A549 (cell line): ENCODE data around the gene SLC38A11. TPM values are rescaled to one million over a fixed set of nuclear protein-coding genes. Genes with fewer than 3 reads are reported as not detected.

Experiments used
- ATAC-seq, 2 experiments: fragments of 200-7000 bp in 1 of 2; fragments of >200 bp in 1 of 2; cut with Nextera tagmentation in 1 of 2; cut with Tn5 transposase in 1 of 2; 3 replicates each; pipeline versions ENCODE4 v1.8.0 to v1.9.1; 2018 to 2020; ENCODE audit warnings: mild to moderate bottlenecking in 1 of 2, moderate library complexity in 1 of 2
- CTCF ChIA-PET: fragments of 300-600 bp; sonication (Branson Sonifier 250); formaldehyde crosslinking; extraction: SDS; loops from one replicate; lab custom pipeline; 2021; ENCODE audit warnings: antibody characterized with exemption, inconsistent platforms; lab: Yijun Ruan, JAX
- POLR2A ChIA-PET: fragments of 350-600 bp; formaldehyde crosslinking; extraction: SDS; loops from one replicate; lab custom pipeline; 2021; ENCODE audit warnings: antibody characterized with exemption, inconsistent platforms; lab: Yijun Ruan, JAX
- DNase-seq, 2 experiments: peaks; one replicate each; pipeline versions ENCODE4 v3.0.0 to v3.0.0-alpha.2; 2011 to 2016; ENCODE audit warnings: low read depth in 1 of 2, low spot score in 1 of 2
- FAIRE-seq: peaks from 2 replicates; lab custom pipeline; 2011; peaks lifted over from hg19 to GRCh38; lab: Jason Lieb, UNC
- H3K27ac ChIP-seq, 2 experiments: fragments of >200 bp; sonication (Bioruptor Twin); formaldehyde crosslinking; 3 replicates each; pipeline ENCODE4 v1.5.1; 2016 to 2017
- H3K4me1 ChIP-seq: fragments of >200 bp; sonication (Bioruptor Twin); formaldehyde crosslinking; 3 replicates; pipeline ENCODE4 v1.6.1; 2016
- H3K4me2 ChIP-seq: fragments of >200 bp; sonication (Bioruptor Twin); formaldehyde crosslinking; 3 replicates; pipeline ENCODE4 v1.6.1; 2016
- H3K4me3 ChIP-seq: fragments of >200 bp; sonication (Bioruptor Twin); formaldehyde crosslinking; 3 replicates; pipeline ENCODE4 v1.5.1; 2016
- H3K9me3 ChIP-seq: fragments of >200 bp; sonication (Bioruptor Twin); formaldehyde crosslinking; 3 replicates; pipeline ENCODE4 v1.6.1; 2016
- BHLHE40 ChIP-seq: IDR thresholded peaks from 2 replicates; pipeline ENCODE4 v1.6.1; 2012; ENCODE audit warnings: low read depth, low read length, inconsistent platforms
- CEBPB ChIP-seq, 2 experiments: fragments of >200 bp in 1 of 2; sonication (Bioruptor Twin) in 1 of 2; formaldehyde crosslinking in 1 of 2; IDR thresholded peaks; 2 replicates each; pipeline ENCODE4 v1.6.1; 2012 to 2016
- FOSB ChIP-seq: fragments of 250-450 bp; sonication (Bioruptor Pico); IDR thresholded peaks from 2 replicates; pipeline ENCODE4 v1.5.0; 2020; ENCODE audit warnings: mild to moderate bottlenecking, moderate library complexity
- HOXA7 ChIP-seq: fragments of 250-450 bp; sonication (Bioruptor Pico); IDR thresholded peaks from 2 replicates; pipeline ENCODE4 v1.5.0; 2020; ENCODE audit warnings: mild to moderate bottlenecking, moderate library complexity
- HOXB5 ChIP-seq: fragments of 250-450 bp; sonication (Bioruptor Pico); IDR thresholded peaks from 2 replicates; pipeline ENCODE4 v1.5.0; 2020; ENCODE audit warnings: mild to moderate bottlenecking, moderate library complexity
- KDM5A ChIP-seq: fragments of 200-600 bp; sonication (generic); IDR thresholded peaks from 2 replicates; pipeline ENCODE4 v1.6.1; 2016; ENCODE audit warnings: antibody characterized with exemption, mild to moderate bottlenecking
- MYC ChIP-seq: IDR thresholded peaks from 2 replicates; pipeline ENCODE4 v1.6.1; 2012; ENCODE audit warnings: mild to moderate bottlenecking, inconsistent platforms, low read length, improper control_type of control experiment, borderline replicate concordance
- NFE2L2 ChIP-seq: fragments of 150-350 bp; conservative IDR thresholded peaks from 2 replicates; pipeline ENCODE4 v1.6.1; 2014; ENCODE audit warnings: low read length
- NR3C1 ChIP-seq: fragments of >200 bp; sonication (Bioruptor Twin); formaldehyde crosslinking; IDR thresholded peaks from 3 replicates; pipeline ENCODE4 v1.6.1; 2017
- RARB ChIP-seq: fragments of 250-450 bp; sonication (Bioruptor Pico); IDR thresholded peaks from 2 replicates; pipeline ENCODE4 v1.8.0; 2021; ENCODE audit warnings: mild to moderate bottlenecking, moderate library complexity
- RNF2 ChIP-seq: fragments of 200-600 bp; sonication (generic); IDR thresholded peaks from 2 replicates; pipeline ENCODE4 v1.6.1; 2016; ENCODE audit warnings: low read depth, mild to moderate bottlenecking, antibody characterized with exemption, moderate library complexity, borderline replicate concordance
- SMC3 ChIP-seq: fragments of >200 bp; sonication (Bioruptor Twin); formaldehyde crosslinking; IDR thresholded peaks from 3 replicates; pipeline ENCODE4 v1.6.1; 2018; ENCODE audit warnings: inconsistent platforms
- ZFP36 ChIP-seq: fragments of 450-650 bp; IDR thresholded peaks from 2 replicates; pipeline ENCODE4 v1.6.1; 2014; ENCODE audit warnings: borderline replicate concordance; ENCODE audit not compliant: partially characterized antibody
- WGBS: methylation state at CpG from one replicate; pipeline ENCODE4 v1.1.6; 2017; ENCODE audit errors: missing lambda C conversion rate; 5-methylcytosine and 5-hydroxymethylcytosine counted together
- polyA plus RNA-seq, 4 experiments: library from polyadenylated mRNA; depleted of rRNA in 3 of 4; stranded (reverse); fragments of >200 nt; fragmentation: RNase III in 1 of 4; extraction: RNeasy Plus Mini Kit Qiagen cat#74134 plus additional on column Dnase treatment in 1 of 4; gene quantifications; 2 replicates in 3 of 4; 3 replicates in 1 of 4; pipeline ENCODE4 v1.2.3, GENCODE V29; 2011 to 2017
- TF ChIP-seq, protein P1 (sequence below): fragments of 250-450 bp; sonication (Bioruptor Pico); IDR thresholded peaks from 2 replicates; pipeline ENCODE4 v1.5.0; 2021; ENCODE audit warnings: mild to moderate bottlenecking, moderate library complexity, borderline replicate concordance
- TF ChIP-seq, protein P2 (sequence below): fragments of 150-350 bp; IDR thresholded peaks from 2 replicates; pipeline ENCODE4 v1.6.1; 2014; ENCODE audit warnings: low read depth, mild to moderate bottlenecking, low read length
- TF ChIP-seq, protein P3 (sequence below): IDR thresholded peaks from 2 replicates; pipeline ENCODE4 v1.6.1; 2012

The SLC38A11 gene
- polyA plus RNA-seq, 2 of the 4 experiments (the other 2 are of a cell fraction) = 0.05 to 0.22 TPM

DNA sequence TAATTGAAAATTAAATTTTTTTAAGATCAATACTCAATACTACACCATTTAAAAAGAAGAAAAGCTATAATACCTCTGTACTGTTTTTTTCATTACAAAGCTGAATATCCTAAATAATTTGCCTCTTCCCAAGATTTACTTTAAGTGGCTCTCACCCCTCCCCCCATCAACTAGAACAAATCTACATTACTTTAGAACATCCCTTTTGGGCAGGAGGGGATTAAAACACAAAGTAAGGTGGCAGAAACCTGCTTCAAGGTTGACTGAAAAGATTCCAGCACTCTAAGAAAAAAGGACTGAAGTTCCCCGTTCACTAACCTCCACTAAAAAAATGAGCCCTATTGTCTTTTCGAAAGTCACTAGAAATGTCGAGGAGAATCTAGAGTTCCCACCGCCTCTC is 42.3 kb downstream of the SLC38A11 start:
- ATAC-seq (no peak), DNase-seq (no peak), FAIRE-seq (no peak)
- ChIA-PET POLR2A (interaction anchor here (1.8 kb wide), 1 partner anchor 72 kb away, joined by 8 read pairs; the partner anchor contains the start of gene COBLL1), CTCF (interaction anchor here (0.6 to 2.4 kb wide), 11 partner anchors 10 to 195 kb away, joined by 3 to 14 read pairs (median 5); partner anchors contain the start of gene COBLL1)
- 91% methylated on average over 4 of the region's 4 CpGs for WGBS
- Histone ChIP-seq H3K4me2 (no peak overlapping the region), H3K27ac (no peak overlapping the region), H3K4me1 (peaks cover 29% of the 10 kb centered on the region; the same call in 2 of the 3 replicates), H3K4me3 (no peak overlapping the region), H3K9me3 (no peaks in the 10 kb centered on the region)
- TF ChIP-seq MYC (no peak), HOXB5 (CRISPR knock-in tag) (no peak), RARB (no peak), HOXA7 (CRISPR knock-in tag) (no peak), BHLHE40 (no peak), NR3C1 (no peak), FOSB (CRISPR knock-in tag) (no peak), NFE2L2 (no peak)
- TF ChIP-seq, protein P1, sequence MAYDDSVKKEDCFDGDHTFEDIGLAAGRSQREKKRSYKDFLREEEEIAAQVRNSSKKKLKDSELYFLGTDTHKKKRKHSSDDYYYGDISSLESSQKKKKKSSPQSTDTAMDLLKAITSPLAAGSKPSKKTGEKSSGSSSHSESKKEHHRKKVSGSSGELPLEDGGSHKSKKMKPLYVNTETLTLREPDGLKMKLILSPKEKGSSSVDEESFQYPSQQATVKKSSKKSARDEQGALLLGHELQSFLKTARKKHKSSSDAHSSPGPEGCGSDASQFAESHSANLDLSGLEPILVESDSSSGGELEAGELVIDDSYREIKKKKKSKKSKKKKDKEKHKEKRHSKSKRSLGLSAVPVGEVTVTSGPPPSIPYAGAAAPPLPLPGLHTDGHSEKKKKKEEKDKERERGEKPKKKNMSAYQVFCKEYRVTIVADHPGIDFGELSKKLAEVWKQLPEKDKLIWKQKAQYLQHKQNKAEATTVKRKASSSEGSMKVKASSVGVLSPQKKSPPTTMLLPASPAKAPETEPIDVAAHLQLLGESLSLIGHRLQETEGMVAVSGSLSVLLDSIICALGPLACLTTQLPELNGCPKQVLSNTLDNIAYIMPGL (CRISPR knock-in tag) = no peak
- TF ChIP-seq, protein P2, sequence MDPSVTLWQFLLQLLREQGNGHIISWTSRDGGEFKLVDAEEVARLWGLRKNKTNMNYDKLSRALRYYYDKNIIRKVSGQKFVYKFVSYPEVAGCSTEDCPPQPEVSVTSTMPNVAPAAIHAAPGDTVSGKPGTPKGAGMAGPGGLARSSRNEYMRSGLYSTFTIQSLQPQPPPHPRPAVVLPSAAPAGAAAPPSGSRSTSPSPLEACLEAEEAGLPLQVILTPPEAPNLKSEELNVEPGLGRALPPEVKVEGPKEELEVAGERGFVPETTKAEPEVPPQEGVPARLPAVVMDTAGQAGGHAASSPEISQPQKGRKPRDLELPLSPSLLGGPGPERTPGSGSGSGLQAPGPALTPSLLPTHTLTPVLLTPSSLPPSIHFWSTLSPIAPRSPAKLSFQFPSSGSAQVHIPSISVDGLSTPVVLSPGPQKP = no peak

DNA sequence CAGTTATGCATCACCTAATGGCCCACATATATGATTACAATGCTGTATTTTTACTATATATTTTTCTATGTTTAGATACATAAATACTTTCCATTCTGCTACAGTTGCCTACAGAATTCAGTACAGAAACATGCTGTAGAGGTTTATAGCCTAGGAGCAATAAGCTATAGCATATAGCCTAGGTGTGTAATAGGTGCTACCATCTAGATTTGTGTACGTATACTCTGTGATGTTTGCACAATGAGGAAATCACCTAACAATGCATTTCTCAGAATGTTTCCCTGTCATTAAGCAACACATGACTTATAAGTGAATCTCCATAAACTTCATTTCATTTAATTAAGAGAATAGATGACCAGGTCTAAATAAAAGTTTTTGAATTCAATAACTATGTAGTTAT is 43.5 kb downstream of the SLC38A11 start:
- FAIRE-seq (no peak), ATAC-seq (no peak), DNase-seq (no peak)
- Histone ChIP-seq H3K4me2 (peak overlapping the region; percentile 5; the same call in 1 of the 3 replicates), H3K4me1 (peaks cover 29% of the 10 kb centered on the region; the same call in 2 of the 3 replicates), H3K27ac (no peak overlapping the region), H3K4me3 (no peak overlapping the region), H3K9me3 (no peaks in the 10 kb centered on the region)
- TF ChIP-seq RNF2 (no peak), KDM5A (no peak), ZFP36 (no peak), SMC3 (no peak), HOXA7 (CRISPR knock-in tag) (no peak), CEBPB (IDR thresholded peaks at IDR 0.05) (peak in 1 of 2 experiments; percentile 18; a peak in 1 of 4 replicates)
- TF ChIP-seq, protein P2 = no peak
- TF ChIP-seq, protein P3, sequence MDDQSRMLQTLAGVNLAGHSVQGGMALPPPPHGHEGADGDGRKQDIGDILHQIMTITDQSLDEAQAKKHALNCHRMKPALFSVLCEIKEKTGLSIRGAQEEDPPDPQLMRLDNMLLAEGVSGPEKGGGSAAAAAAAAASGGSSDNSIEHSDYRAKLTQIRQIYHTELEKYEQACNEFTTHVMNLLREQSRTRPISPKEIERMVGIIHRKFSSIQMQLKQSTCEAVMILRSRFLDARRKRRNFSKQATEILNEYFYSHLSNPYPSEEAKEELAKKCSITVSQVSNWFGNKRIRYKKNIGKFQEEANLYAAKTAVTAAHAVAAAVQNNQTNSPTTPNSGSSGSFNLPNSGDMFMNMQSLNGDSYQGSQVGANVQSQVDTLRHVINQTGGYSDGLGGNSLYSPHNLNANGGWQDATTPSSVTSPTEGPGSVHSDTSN = no peak
- ChIA-PET POLR2A (no interaction called here), CTCF (interaction anchor here (2.3 kb wide), 1 partner anchor 9 kb away, joined by 9 read pairs; no protein-coding TSS in a partner anchor)
- 46% methylated on average over 1 of the region's 1 CpG for WGBS
